Activated CD8-positive, alpha-beta memory T cell treated with anti-CD3 and anti-CD28 coated beads for 1 hour (primary cell): ENCODE data around the gene SLC4A3.
A peak's percentile ranks its signal among the peaks of the same experiment; 100 is the strongest.

Experiments used
- DNase-seq, 2 donors: peaks; one replicate each; pipeline ENCODE4 v3.0.0-alpha.2; 2020; ENCODE audit warnings: low read depth in 1 of 2; ENCODE audit errors: extremely low read depth in 1 of 2

The SLC4A3 gene

GRCh38 chr2:219630770-219631405 is 3.5 kb downstream of the SLC4A3 start:
- DNase-seq, result no peak

- no peak for DNase-seq
Observed at GRCh38 chr2:219631406-219631891, 4.0 kb downstream of the SLC4A3 start.

- no peak for DNase-seq
Observed at GRCh38 chr2:219631904-219632759, 4.7 kb downstream of the SLC4A3 start.

GRCh38 chr2:219632760-219633105 is 5.3 kb downstream of the SLC4A3 start:
- no peak for DNase-seq

GRCh38 chr2:219633276-219634065 is 6.0 kb downstream of the SLC4A3 start:
- DNase-seq, result no peak

GRCh38 chr2:219634171-219634940 is 6.9 kb downstream of the SLC4A3 start:
- DNase-seq, result no peak

- no peak for DNase-seq
Observed at GRCh38 chr2:219634951-219635751, 7.7 kb downstream of the SLC4A3 start.

- DNase-seq, result no peak
Observed at GRCh38 chr2:219636144-219636915, 8.9 kb downstream of the SLC4A3 start.

- DNase-seq, result no peak
Observed at GRCh38 chr2:219636941-219637841, 9.8 kb downstream of the SLC4A3 start.

- DNase-seq, result no peak
Observed at GRCh38 chr2:219637842-219638185, 10.4 kb downstream of the SLC4A3 start.

GRCh38 chr2:219638217-219638947 is 11.0 kb downstream of the SLC4A3 start:
- DNase-seq, result no peak

GRCh38 chr2:219638948-219639755 is 11.7 kb downstream of the SLC4A3 start:
- DNase-seq, result no peak

GRCh38 chr2:219641390-219642068 is 14.1 kb downstream of the SLC4A3 start:
- DNase-seq, result no peak

- no peak for DNase-seq
Observed at GRCh38 chr2:219642069-219642454, 14.6 kb downstream of the SLC4A3 start.

- DNase-seq, result peak; percentile 76 to 82
Observed at GRCh38 chr2:219642465-219643083, 15.1 kb downstream of the SLC4A3 start.

- DNase-seq, result no peak
Observed at GRCh38 chr2:219643084-219643473, 15.6 kb downstream of the SLC4A3 start.
